ENCODE results near the gene RANBP17. TPM values are rescaled to one million over a fixed set of nuclear protein-coding genes. Genes with fewer than 3 reads are reported as not detected.

RANBP17 gene
- total and polyA plus RNA-seq, 2 of the 4 experiments (the other 2 are of a cell fraction) = 8.2 to 29.0 TPM

DNA sequence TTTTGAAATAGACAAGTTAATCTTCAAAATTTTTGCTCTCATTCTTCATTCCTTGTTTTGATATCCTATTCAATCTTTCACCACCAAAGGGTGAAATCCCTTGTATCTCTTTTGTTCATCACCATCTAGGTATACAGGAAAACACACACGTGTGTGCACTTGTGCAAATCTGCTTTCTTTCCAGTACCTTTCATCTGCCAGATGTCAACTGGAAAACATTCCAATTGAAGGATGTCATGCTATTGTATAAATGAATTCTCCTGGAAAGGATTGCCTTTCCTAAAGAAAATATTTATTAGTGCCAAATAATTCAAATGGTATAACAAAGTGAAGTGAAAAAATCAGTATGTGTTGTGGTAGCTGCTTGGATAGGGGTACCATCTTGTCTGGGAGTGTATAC is 123.7 kb downstream of the RANBP17 start:
- peaks cover 2% of the 10 kb centered on the region; the same call in 1 of the 2 replicates for H3K9me3 ChIP-seq (ENCODE audit: control insufficient read depth, insufficient read depth, low read length)
- H2BK120ac ChIP-seq (ENCODE audit: low read depth, low read length) = no peak overlapping the region
- ChIA-PET CTCF (interaction anchor here (0.6 kb wide), 1 partner anchor 97 kb away, joined by 3 read pairs; no protein-coding TSS in a partner anchor), POLR2A (ENCODE audit: unreplicated experiment) (no interaction called here)
- H2BK5ac ChIP-seq (ENCODE audit: low read depth, low read length, poor library complexity, severe bottlenecking) = no peak overlapping the region
- no peak overlapping the region for H2AK9ac ChIP-seq (replicated peaks; ENCODE audit: low read depth, low read length, poor library complexity)
- no peaks in the 10 kb centered on the region for H3K27me3 ChIP-seq (ENCODE audit: control insufficient read depth, insufficient read depth, low read length)
- no peak overlapping the region for H3K27ac ChIP-seq (ENCODE audit: insufficient read depth, low read length)
- no peak overlapping the region for H3K23ac ChIP-seq (ENCODE audit: low read depth, low read length)
- no peak overlapping the region for H3K56ac ChIP-seq (ENCODE audit: extremely low read depth, insufficient read depth, low read length)
- no peak overlapping the region for H4K5ac ChIP-seq (ENCODE audit: low read depth, low read length)
- H3K36me3 ChIP-seq (ENCODE audit: control insufficient read depth, insufficient read depth, low read length) = no peaks in the 10 kb centered on the region
- H3K79me1 ChIP-seq (ENCODE audit: low read depth in 1 of 2, low read length in 2 of 2) = no peaks in the 10 kb centered on the region
- no CpG with 5 or more reads among the region's 1 CpG for WGBS, 2 experiments (ENCODE audit: extremely low coverage in 2 of 2, insufficient read length in 1 of 2)
- dilution Hi-C loops (cut with HindIII; ENCODE audit: low sequenced_read_pairs, unreplicated experiment) (no loop called here), in situ Hi-C loops (cut with MboI; ENCODE audit: low sequenced_read_pairs) (loop anchor here (25.0 kb wide), 1 partner anchor 352 kb away; no protein-coding TSS in a partner anchor), intact Hi-C loops (cut with micrococcal nuclease) (loop anchor here (5.0 kb wide), 2 partner anchors 167 to 178 kb away; no protein-coding TSS in a partner anchor)
- H3K4me2 ChIP-seq (ENCODE audit: low read depth, low read length) = no peak overlapping the region
- no TSS peak for BruUV-seq (replicated peaks)
- H4K20me1 ChIP-seq (ENCODE audit: insufficient read depth, low read length) = no peaks in the 10 kb centered on the region
- H2BK15ac ChIP-seq (ENCODE audit: low read depth, low read length) = no peak overlapping the region
- H3K18ac ChIP-seq (ENCODE audit: low read depth, low read length) = no peak overlapping the region
- TF ChIP-seq BHLHE40 (IDR thresholded peaks at IDR 0.05; ENCODE audit: low read depth, low read length) (no peak), RCOR1 (IDR thresholded peaks at IDR 0.05; ENCODE audit: insufficient replicate concordance, low read length) (no peak), POLR2A (IDR thresholded peaks at IDR 0.05; ENCODE audit: low read depth, low read length) (no peak), SMC3 (IDR thresholded peaks at IDR 0.05; ENCODE audit: low read depth, low read length) (no peak), MXI1 (IDR thresholded peaks at IDR 0.05; ENCODE audit: borderline replicate concordance, low read depth, low read length) (no peak), RAD21 (IDR thresholded peaks at IDR 0.05; ENCODE audit: low read length) (no peak), CEBPB (IDR thresholded peaks at IDR 0.05; ENCODE audit: low read depth, low read length) (no peak), MAFK (IDR thresholded peaks at IDR 0.05; ENCODE audit: low read depth, low read length) (no peak)
- TF ChIP-seq, protein P1, sequence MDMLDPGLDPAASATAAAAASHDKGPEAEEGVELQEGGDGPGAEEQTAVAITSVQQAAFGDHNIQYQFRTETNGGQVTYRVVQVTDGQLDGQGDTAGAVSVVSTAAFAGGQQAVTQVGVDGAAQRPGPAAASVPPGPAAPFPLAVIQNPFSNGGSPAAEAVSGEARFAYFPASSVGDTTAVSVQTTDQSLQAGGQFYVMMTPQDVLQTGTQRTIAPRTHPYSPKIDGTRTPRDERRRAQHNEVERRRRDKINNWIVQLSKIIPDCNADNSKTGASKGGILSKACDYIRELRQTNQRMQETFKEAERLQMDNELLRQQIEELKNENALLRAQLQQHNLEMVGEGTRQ (IDR thresholded peaks at IDR 0.05; ENCODE audit: low read depth, low read length) = no peak
- TF ChIP-seq, protein P2, sequence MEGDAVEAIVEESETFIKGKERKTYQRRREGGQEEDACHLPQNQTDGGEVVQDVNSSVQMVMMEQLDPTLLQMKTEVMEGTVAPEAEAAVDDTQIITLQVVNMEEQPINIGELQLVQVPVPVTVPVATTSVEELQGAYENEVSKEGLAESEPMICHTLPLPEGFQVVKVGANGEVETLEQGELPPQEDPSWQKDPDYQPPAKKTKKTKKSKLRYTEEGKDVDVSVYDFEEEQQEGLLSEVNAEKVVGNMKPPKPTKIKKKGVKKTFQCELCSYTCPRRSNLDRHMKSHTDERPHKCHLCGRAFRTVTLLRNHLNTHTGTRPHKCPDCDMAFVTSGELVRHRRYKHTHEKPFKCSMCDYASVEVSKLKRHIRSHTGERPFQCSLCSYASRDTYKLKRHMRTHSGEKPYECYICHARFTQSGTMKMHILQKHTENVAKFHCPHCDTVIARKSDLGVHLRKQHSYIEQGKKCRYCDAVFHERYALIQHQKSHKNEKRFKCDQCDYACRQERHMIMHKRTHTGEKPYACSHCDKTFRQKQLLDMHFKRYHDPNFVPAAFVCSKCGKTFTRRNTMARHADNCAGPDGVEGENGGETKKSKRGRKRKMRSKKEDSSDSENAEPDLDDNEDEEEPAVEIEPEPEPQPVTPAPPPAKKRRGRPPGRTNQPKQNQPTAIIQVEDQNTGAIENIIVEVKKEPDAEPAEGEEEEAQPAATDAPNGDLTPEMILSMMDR (conservative IDR thresholded peaks at IDR 0.05; ENCODE audit: low read depth, low read length) = no peak
- TF ChIP-seq, protein P3, sequence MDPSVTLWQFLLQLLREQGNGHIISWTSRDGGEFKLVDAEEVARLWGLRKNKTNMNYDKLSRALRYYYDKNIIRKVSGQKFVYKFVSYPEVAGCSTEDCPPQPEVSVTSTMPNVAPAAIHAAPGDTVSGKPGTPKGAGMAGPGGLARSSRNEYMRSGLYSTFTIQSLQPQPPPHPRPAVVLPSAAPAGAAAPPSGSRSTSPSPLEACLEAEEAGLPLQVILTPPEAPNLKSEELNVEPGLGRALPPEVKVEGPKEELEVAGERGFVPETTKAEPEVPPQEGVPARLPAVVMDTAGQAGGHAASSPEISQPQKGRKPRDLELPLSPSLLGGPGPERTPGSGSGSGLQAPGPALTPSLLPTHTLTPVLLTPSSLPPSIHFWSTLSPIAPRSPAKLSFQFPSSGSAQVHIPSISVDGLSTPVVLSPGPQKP (IDR thresholded peaks at IDR 0.05; ENCODE audit: borderline replicate concordance, low read depth, low read length) = no peak
- no peak overlapping the region for H3K9ac ChIP-seq (ENCODE audit: low read depth, low read length)
- H4K8ac ChIP-seq (ENCODE audit: low read depth in 2 of 2, low read length in 2 of 2) = no peak overlapping the region
- H3K4me3 ChIP-seq (ENCODE audit: insufficient read depth, low read depth, low read length) = no peak overlapping the region
- peak; percentile 10 for DNase-seq
- no peak overlapping the region for H3K14ac ChIP-seq (replicated peaks; ENCODE audit: low read depth, low read length)
- no peak overlapping the region for H2BK20ac ChIP-seq (ENCODE audit: low read depth, low read length)
- no peak for ATAC-seq (ENCODE audit: low read depth)
- no peak overlapping the region for H3K4ac ChIP-seq (ENCODE audit: low read depth, low read length)
- H2AK5ac ChIP-seq (ENCODE audit: low read depth, low read length) = no peak overlapping the region
- no peak overlapping the region for H4K91ac ChIP-seq (ENCODE audit: insufficient read depth, low read depth, low read length)
- H3K9me1 ChIP-seq (ENCODE audit: insufficient read depth, low read length) = peaks cover 3% of the 10 kb centered on the region
- no peak overlapping the region for H2AFZ ChIP-seq (replicated peaks; ENCODE audit: low read length, poor library complexity)
- H3K4me1 ChIP-seq (ENCODE audit: control insufficient read depth, insufficient read depth, low read length) = no peaks in the 10 kb centered on the region

All from IMR-90 (cell line).